HG02571 (cell line): ENCODE data around the gene NBPF12.
A peak's percentile ranks its signal among the peaks of the same experiment; 100 is the strongest.
"Not testable (repeated sequence)": the region's sequence is repeated elsewhere in the genome, so short reads cannot be mapped to it uniquely, and the experiment has no call there.

Source experiments
- ATAC-seq: cut with Tn5 transposase; IDR thresholded peaks from one replicate; pipeline ENCODE4 v1.9.1; 2021; ENCODE audit warnings: mild to moderate bottlenecking, moderate library complexity; ENCODE audit not compliant: unreplicated experiment

NBPF12 gene

GRCh38 chr1:146938242-146938902, at the start of gene NBPF12:
TSS of gene NBPF12 (plus strand) at chr1:146938324. CDS start at chr1:146960144, 21,820 bp downstream.
- ATAC-seq: peak; percentile 75

DNA sequence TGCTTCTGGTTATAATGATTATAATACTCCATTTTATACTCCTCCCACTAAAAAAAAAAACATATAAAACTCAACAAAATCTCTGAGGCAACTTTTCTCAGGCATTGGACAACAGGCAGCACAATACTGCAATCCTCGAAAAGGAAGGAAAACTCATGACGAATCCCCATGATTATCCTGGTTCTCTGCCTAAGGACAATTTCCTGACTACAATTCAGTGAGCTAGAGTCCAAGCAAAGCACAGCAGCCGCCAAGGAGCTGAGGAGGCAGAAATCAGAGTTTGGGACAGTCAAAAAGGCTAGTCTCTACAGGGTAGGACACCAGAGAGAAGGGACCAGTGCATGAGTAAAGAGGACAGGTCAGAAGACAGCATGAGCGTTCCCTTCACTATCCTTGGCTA, 46.8 kb upstream of the NBPF12 start:
- not testable (repeated sequence) for ATAC-seq

- not testable (repeated sequence) for ATAC-seq
Measured at GRCh38 chr1:146892331-146892730, 45.8 kb upstream of the NBPF12 start.

DNA sequence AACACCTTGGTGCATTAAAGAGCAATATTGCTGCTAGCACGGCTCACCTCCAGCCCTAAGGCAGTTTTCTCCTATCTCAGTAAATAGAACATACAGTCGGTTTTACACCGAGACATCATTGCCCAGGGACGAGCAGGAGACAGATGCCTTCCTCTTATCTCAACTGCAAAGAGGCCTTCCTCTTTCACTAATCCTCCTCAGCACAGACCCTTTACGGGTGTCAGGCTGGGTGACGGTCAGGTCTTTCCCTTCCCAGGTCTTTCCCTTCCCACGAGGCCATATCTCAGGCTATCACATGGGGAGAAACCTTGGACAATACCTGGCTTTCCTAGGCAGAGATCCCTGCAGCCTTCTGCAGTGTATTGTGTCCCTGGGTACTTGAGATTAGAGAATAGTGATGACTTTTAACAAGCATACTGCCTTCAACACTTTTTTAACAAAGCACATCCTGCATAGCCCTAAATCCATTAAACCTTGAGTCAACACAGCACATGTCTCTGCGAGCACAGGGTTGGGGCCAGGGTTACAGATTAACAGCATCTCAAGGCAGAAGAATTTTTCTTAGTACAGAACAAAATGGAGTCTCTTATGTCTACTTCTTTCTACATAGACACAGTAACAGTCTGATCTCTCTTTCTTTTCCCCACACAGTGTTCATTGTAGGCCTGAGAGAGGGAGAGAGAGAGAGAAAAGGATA, 30.4 kb upstream of the NBPF12 start:
- not testable (repeated sequence) for ATAC-seq

GRCh38 chr1:146912975-146913374, 25.1 kb upstream of the NBPF12 start:
- not testable (repeated sequence) for ATAC-seq

DNA sequence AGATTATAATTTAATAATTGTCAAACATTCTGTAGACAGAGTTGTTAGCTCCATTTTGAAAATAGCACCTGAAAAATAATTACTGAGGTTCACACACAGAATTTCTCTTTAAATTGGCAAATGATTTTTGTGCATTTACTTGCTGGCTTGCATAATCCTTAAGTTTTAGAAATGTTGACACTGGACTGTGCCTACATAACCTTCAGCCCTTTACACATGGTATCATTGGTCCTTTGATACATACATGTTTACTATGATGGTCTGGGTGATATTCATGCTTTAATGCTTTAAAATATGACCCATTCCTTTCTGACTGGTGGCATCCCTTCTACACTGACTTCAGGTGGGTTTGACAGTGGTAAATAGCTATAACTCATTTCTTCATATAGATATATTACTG, 17.3 kb upstream of the NBPF12 start:
- not testable (repeated sequence) for ATAC-seq

GRCh38 chr1:146922614-146923013, 15.5 kb upstream of the NBPF12 start:
- not testable (repeated sequence) for ATAC-seq

DNA sequence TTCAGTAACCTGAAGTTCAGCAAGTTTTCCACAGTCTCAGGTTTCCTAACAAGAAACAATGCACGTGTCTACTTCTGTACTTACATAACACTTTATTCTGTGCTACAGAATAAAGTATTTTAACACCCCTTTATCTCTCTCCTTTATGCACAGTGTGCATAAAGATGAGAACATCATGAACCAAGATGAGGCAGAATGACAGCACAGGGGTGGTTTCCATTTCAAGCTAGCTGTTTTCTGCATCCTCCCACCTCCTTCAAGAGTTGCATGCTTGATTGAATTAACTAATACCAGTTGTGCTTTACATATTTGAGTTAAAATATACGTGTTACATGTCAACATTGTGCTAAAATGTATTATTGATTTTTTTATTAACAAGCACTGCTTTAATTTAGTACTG, 14.0 kb upstream of the NBPF12 start:
- ATAC-seq: not testable (repeated sequence)

DNA sequence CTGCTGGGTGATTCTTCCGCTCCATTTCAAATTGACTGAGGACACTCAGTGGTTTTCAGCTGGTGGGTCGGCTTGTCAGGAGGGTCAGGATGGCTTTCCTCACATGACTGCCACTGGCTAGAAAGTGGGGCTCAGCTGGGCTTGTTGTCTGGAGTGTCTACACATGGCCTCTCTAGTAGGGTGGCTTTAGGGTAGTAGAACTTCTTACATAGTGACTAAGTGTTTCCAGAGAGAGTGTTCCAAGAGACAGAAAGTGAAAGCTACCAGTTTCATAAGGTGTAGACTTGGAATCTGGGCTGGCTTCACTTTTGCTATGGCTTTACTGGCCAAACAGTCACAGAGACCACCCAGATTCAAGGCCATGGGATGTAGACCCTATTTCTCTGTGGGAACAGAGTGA, 11.7 kb upstream of the NBPF12 start:
- not testable (repeated sequence) for ATAC-seq

DNA sequence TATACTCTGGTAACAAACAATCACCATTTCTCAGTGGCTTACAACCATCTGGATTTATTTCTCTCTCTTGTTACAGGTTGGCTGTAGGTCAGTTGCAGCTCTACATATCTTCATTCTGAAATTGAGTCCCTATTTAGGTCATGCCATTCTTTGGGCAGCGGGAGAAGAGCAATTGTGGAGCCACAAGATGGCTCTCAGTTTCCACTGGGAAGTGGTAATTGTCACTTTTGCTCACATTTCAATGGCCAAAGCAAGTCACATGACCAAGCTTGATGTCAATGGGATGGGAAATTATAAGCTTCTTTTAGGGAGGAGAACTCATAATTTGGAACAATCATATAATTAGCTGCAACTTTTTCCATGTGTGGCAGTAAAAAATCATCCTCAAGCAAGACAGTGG, 7.9 kb upstream of the NBPF12 start:
- not testable (repeated sequence) for ATAC-seq

GRCh38 chr1:146934390-146935223, 3.5 kb upstream of the NBPF12 start:
- not testable (repeated sequence) for ATAC-seq

DNA sequence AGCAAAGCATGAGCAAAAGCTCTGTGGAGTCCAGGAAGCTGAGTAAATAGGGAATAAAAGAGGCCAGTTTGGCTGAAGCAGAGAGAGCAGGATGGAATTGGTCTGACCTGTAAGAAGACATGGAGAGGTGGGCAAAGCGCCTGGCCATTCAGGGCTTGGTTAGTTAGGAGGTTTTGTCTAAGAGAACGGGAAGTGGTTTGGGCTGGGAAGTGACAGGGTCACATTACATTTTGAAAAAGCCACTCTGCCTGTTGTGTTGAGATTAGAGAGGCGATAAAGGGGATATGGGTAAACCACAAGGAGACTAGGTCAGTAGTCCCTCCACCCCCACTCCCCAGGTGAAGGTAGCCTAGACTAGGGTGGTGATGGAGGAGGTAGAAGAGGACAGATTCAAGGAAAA, 662 bp upstream of the NBPF12 start:
- ATAC-seq: not testable (repeated sequence)

- ATAC-seq: peak; percentile 30
Measured at GRCh38 chr1:146938927-146939786, 1.0 kb downstream of the NBPF12 start.

GRCh38 chr1:146940293-146940692, 2.2 kb downstream of the NBPF12 start:
- ATAC-seq: not testable (repeated sequence)

DNA sequence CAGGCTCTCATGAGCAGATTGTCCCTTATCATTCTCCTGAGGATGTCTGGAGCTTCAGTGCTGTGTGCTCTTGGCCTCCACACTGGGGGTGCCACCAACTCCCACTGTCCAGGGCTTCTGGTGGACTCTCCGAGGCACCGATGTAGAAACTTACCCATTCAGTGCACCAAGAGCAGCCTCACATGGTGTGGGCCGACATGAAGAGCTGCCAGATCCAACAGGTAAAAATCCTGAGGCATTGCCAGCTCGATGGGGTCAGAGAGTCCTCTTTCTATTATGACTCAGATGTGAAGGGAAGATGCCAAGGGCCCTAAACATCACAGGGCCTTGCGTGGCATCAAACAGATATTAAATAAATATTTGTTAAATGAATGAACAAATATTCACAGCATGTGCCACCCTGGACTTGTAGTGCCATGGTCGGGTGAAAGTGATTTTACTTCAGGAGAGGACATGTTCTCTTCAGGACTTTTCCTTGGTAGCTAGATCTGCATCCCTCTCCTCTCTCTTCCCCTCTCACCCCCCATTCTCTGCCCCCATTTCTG, 5.3 kb downstream of the NBPF12 start:
- ATAC-seq: not testable (repeated sequence)

DNA sequence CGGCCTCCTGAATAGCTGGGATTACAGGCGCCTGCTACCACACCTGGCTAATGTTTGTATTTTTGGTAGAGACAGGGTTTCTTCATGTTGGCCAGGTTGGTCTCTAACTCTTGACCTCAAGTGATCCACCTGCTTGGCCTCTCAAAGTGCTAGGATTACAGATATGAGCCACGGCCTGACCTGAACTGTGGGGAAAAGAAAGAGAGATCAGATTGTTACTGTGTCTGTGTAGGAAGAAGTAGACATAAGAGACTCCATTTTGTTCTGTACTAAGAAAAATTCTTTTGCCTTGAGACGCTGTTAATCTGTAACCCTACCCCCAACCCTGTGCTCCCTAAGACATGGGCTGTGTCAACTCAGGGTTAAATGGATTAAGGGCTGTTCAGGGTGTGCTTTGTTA, 10.0 kb downstream of the NBPF12 start:
- not testable (repeated sequence) for ATAC-seq

- ATAC-seq: not testable (repeated sequence)
Measured at GRCh38 chr1:146964340-146964739, 26.2 kb downstream of the NBPF12 start.

DNA sequence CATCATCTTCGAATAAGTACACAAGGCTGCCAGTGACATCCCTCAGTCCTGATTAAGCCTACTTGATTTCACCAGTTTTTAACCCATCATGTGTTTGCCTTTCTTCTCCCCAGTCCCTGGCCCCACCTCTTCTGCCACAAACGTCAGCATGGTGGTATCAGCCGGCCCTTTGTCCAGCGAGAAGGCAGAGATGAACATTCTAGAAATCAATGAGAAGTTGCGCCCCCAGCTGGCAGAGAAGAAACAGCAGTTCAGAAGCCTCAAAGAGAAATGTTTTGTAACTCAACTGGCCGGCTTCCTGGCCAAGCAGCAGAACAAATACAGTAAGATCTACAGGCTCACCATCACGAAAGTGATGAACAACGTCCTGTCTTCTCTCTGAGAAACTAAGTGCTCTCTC, 28.2 kb downstream of the NBPF12 start:
- not testable (repeated sequence) for ATAC-seq

DNA sequence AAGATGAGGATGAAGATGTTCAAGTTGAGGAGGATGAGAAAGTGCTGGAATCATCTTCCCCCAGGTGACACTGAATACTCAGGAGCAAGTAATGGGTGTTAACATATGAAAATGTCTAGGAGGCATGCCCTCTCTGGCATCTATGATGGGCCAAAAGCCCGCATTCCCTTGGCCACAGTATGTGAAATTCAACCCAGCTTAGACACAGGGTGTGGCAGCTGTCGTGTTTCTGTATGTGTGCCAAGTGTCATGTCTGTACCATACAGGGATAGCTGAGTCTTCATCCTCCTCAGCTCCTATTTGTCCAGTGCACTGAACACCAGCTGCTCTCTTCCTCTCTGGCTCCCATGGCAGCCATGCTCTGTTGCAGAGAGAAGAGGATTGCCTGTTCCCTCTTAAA, 32.5 kb downstream of the NBPF12 start:
- ATAC-seq: not testable (repeated sequence)

DNA sequence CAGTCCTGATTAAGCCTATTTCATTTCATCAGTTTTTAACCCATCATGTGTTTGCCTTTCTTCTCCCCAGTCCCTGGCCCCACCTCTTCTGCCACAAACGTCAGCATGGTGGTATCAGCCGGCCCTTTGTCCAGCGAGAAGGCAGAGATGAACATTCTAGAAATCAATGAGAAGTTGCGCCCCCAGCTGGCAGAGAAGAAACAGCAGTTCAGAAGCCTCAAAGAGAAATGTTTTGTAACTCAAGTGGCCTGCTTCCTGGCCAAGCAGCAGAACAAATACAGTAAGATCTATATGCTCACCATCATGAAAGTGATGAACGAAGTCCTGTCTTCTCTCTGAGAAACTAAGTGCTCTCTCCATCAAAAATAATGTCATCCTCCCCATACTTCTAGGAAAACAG, 34.6 kb downstream of the NBPF12 start:
- ATAC-seq: not testable (repeated sequence)
